NCI-H2029 treated with DMSO at 0.1 percent for 48 hours (cell line): ENCODE measurements around the gene CAMTA1.
"Not testable (repeated sequence)": the region's sequence is repeated elsewhere in the genome, so short reads cannot be mapped to it uniquely, and the experiment has no call there.

Experiments
- DNase-seq: peaks from one replicate; lab custom pipeline; 2025; lab: John Stamatoyannopoulos, UW

Gene CAMTA1

DNA sequence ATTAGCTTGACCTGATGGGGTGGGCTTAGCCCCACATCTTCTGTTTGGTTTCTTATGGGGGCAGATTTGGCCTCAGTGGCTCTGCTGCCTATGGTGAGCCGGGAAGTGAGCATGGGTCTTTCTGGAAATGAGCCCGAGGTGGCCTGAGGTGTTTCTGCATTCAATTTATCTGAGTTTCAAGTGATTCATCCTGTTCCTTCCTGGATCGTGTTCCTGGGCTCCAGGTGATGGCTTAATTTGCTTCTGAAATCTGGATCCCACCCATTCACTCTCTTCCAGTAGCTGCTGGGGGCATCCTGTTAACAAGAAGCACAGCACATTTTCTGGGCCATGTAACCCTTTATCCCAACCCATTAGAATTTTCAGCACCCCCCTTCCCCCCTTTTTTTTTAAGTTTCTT, 324.6 kb downstream of the CAMTA1 start:
- DNase-seq: no peak

DNA sequence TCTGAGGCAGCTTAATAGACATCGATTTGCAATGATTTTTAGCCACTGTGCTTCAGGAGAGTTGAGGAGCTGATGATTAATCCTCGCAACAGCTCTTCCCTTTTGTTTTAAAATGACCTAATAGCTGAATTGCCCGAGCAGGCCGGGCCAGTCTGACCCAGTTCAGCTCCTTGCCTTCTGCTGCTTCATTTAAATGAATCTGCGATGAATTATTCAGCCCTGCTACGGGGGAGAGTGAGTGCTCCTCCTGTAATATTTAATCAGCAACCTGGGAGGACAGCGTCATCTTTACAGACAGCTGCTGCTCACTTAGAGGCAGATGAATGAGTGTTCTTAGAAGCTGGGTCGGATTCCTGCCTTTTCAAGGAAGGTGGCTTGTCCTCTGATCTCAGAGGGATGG, 325.1 kb downstream of the CAMTA1 start:
- no peak for DNase-seq

DNA sequence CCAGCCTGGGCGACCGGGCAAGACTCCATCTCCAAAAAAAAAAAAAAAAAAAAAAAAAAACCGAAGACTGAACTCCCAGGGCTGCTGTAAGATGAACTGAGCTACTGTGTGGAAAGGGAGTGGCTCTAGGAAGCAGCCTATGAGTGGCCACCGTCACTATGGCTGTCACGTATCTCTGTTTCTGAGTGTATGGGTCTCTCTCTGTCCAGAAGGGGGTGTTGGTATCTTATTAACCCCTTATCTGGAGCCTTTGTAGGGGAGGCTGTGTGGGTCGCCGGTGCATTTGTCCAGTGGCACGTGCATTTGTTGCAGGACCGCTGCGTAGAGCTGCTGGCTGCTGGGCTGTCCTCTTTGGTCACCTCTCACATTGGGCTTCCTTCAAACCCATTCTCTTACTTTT, 326.6 kb downstream of the CAMTA1 start:
- DNase-seq: no peak

DNA sequence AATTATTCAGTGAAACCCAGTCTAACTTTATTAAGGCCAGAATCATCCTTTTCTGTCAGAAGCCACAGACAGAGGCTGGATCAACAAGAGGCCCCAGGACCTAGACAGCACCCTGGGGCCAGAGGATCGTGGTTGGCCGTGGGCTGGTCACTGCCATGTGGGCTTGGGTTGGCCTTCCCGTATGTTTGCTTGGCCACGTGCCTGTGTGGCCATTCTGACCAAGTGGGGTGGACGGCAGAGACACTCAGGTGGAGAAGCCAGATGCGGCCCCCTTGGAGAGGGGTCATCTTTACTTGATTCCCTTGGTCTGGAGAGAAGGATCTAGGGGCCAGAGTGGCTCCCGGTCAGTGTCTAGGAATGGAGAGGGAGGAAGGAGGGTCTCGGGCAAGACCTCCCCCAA, 327.9 kb downstream of the CAMTA1 start:
- DNase-seq: no peak

DNA sequence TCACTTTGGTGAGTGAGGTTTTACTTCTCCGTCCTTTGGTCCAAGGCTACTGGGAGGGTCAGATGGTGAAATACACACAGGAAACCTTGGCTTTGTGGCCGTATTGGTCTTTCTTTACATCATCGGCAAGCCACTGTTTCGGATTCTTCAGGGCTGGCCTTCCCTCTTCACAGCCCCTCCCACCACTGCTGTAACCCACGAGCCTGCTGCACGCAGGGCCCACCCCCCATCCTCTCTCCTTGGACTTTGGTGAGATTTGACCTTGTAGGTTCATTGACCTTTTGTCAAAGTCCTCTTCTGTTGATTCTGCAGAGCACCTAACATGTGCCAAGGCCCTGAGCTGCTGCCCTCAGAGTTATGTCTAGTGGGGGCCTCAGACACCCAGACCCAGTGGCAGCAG, 328.6 kb downstream of the CAMTA1 start:
- no peak for DNase-seq

DNA sequence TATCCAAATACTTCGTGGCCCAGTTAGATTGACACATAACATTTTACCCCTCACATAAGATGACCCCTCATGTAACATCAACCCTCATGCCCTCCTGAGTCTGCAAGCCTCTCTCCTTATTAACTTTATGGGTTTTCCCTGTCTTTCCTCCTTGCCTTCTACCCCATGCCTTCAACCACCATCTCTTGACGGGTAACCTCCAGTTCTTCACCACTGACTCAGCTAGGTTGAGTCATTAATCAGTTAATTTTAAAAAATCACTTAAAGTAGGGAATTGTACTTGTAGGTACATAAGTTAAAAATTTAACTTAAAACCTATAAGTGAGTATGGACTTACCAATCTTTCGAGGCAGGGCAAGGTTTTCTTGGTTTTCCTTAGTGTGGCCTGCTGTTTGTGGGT, 330.7 kb downstream of the CAMTA1 start:
- no peak for DNase-seq

DNA sequence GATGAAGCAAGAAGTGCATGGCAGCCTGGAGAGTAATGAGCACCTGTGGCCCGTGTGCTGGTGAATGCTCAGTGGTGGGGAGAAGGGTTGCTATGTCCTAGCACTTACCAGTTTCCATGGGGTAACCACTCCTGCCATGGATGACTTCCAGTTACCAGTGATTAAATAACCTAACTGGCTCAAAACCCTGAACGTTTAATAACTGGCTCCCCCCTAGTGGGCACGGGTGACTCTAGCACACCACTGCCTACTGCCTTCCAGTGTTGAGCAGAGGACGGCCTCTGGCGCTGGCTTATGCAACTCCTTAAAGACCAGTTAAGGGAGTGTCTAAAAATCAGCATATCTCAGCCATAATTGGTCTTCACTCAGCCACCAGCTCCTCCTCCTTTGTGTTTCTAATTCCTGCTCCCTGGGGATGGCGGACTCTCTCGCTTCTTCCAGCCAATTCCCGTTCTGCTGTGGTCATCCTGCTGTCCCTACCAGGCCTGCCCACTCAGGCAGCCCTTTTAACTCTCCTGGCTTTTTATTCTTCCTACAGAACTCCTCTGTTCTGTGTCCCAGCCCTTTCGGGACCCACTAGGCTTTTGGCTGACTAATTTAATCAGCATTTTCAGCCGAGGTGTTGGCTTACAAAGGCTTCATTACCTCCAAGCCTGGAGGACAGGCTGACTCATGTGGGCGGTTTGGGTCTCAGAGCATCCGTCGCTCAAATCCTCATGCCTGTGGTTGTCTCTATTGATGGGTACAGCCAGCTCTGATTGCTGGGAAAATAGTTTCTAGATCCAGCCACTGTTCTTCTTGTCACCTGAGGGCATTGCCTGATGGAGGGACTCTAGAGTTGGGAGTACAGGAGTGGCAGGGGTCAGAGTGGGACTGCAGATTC, 332.4 kb downstream of the CAMTA1 start:
- no peak for DNase-seq

DNA sequence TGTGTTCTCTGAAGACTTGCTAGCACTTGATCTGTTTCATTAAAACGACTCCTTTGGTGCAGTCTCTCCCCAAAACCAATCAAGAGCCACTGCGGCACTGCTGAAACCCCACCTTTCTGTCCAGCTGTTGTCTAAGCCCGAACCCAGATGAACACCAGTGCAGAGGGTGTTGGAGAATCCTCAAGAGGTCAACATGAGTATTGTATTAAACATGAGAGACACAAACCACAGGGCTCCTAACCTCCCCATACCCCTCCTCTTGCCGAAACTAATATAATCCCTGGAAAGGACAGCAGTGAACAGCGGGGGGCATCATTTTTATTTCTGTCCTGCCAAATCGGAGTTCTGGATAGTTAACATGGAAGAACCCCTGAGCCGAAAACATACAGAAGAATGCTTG, 333.9 kb downstream of the CAMTA1 start:
- DNase-seq: no peak

DNA sequence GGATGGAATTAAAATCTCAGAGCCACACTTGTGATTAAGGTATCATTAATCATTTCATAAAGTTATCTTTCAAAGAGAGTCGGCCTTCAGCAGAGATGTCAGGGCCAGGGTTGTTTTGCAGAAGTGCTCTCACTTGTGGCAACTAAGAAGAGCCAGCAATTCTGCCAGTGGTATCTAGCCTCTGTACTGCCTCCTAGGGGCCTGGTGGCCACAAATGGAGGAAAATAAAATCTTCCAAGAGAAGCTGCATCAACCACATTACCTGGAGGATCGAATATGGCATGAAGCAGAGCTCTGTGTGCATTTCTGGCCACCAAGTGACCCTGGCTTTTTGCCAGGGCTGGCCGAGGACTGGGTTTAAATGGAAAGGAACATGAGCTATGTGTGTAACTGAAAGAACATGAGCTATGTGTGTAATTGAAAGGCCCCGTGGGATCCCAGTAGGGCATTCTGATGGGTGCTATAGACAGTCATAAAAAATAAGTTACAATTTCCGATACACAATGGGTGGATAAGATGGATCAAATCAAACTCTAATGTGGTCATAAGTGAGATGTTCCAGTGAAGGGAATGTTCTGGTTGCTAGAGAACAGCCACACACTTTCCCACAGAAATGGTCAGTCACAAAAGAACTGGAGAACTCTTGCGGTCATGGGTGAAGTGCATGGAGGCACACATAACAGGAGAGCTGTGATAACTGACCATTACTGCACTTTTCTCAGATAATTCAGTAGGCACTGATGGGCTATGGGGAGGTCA, 335.8 kb downstream of the CAMTA1 start:
- no peak for DNase-seq

DNA sequence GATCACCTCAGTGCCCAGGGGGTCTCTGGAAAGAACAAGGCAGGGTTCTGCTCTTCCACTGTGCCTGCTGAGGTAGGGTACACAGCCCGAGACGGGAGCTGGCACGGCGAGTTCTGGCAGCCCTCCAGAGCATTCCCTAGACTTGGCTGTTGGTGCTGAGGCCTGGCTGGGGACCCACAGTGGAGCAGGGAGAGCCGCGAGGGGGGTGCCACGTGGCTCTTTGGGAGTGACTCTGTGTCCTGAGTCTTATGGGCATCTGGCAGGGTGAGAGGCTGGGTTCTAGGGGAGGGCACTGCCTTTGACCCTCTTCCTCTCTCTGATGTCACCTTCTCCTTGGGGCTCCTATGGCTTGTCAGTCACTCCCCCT, 336.4 kb downstream of the CAMTA1 start:
- DNase-seq: peak; percentile 12

DNA sequence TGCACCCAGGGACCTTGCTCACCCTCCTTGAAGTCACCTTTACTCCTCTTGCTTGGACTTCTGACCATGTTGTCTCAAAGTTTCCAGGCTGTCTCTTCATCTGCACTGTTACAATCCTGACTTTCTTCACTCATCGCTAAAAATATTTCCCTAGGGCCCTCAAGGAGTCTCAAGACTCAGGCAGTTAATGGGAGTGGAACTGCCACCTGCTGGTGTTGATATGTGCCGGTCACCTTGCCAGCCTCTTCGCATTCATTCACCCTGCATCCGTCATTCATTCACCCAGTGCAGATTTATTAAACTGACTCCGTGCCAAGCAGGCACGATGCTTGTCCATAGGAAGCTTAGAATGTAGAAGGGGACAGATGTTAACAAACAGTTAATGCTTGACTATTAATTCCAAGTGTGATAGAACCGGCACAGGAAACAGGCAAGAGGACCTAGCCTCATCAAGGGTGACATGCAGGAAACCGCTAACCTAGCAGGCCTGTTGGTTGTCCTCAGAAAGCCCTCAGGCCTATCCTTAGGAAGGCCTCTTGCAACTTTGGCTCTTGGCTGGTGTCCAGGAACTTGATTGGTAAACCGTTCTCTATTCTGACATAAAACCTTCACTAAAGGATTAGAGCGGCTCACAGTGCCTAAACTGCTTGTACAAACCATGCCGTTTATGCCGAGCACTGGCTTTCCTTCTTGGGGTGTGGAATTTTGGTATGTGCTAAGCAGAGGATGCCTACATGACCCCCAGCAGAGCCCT, 342.2 kb downstream of the CAMTA1 start:
- DNase-seq: no peak

DNA sequence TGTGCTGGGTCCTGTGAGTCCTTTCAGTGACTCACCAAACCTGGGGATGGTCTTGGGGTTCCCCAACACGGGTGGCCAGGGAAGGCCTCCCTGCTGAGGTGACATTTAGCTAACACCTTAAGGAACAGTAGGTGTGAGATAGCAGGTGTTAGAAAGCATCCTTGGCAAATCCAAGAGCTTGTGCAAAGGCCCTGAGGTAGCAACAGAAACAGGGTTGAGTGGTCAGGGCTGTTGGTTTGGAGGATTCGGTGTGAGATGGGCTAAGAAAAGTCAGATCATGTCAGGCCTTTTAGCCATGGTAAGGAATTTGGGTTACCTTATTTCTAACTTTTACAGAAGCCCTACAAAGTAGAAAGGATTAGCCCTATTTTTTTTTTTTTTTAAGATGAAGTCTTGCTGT, 343.0 kb downstream of the CAMTA1 start:
- no peak for DNase-seq

DNA sequence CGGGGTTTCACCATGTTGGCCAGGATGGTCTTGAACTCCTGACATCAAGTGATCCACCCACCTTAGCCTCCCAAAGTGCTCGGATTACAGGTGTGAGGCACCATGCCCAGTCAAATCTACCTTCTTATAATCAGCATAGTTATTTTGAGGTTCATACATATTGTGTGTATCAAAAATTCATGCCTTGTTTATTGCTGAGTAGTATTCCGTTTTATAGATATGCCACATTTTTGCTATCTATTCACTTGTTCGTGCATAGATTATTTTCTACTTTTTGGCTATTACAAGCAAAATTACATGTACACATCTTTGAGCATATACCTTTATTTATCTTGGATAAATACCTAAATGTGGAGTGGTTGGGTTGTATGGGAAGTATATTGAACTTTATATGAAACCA, 344.9 kb downstream of the CAMTA1 start:
- DNase-seq: no peak

DNA sequence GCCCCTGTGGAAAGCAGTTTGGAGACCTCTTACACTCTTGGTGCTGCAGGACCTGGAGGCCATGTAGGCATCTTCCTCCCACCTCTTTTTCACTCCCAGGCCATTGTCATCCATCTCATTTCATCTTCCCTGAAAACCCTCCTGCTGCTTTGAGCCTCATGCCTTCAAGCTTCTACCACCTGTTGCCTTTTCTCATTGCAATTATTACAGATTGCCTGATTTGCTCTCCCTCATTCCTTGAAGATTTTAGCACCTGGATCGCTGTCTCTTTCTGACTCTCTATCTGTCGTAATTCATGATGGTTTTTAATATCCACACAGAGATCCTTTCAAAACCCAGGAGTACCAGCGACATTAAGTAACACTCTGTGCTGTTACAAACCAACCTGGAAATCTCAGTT, 350.2 kb downstream of the CAMTA1 start:
- DNase-seq: no peak

DNA sequence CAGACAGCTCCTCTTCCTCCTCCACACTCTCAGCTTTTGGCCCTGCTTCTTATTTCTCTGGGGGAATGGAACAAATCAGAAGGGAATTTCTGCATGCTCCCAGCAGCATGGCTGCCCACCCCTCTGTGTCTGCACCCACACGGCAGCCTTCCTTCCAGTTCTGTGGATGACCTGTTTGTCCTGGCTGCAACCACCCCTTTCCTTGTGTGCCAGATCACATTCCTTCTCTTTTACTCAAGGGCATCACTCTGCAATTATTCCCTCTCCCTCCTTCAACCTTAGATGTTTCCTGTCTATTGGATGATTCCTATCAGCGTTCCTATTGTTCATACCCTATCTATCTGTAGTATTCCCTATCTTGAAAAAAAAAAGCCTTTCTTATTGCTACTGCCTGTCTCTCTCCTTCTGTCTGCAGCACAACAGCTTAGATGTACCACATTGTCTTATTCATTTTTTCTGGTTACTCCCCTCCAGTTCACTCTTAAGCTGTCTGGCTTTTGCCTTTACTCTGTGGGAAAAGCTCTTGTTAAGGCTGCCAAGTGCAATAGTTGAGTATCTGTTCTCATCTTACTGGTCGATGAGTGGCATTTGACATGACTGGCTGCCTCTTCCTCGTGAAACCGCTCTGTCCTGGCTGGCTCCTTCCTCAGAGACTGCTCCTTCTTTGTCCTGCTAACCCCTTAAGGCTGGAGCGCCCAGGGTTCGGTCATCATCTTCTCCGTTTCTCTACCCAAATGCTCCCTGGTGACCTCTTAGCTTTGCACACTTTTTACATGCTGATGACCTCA, 351.1 kb downstream of the CAMTA1 start:
- DNase-seq: no peak

DNA sequence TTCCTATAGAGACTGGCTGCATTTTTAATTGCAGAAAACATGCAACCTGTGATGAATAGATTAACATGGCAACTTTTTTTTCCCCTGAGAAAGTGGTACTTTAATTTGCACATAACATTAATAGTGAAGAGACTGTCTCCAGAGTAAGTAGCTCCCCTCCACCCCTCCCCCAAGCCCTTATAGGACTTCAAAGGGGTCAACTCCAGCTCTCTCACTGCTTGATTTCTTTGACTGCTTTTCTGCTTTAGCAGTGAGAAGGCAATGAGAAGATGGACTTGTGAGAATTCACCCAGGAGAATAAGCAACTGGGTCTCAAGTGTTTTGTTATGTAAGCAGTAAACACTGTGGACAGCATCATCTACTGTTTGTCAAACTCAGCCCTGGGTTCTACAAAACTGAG, 355.0 kb downstream of the CAMTA1 start:
- no peak for DNase-seq

DNA sequence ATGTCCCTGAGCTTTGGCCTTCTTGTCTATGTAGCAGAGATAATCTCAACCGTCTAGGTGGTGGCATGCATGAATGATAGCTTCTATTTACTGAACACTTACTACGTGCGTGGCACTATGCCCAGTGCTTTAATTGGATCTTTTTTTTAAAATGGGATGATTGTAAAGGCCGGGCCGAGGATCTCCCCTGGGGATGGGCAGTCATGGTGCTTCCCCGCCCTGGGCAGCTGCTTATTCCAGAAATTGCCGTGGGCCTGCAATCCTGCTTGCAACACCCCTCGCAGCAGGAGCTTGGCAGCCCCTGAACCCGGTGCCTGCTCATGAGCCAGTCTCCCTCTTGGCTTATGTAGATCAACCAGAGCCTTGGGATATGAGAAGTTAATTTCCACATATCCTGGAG, 360.7 kb downstream of the CAMTA1 start:
- no peak for DNase-seq

DNA sequence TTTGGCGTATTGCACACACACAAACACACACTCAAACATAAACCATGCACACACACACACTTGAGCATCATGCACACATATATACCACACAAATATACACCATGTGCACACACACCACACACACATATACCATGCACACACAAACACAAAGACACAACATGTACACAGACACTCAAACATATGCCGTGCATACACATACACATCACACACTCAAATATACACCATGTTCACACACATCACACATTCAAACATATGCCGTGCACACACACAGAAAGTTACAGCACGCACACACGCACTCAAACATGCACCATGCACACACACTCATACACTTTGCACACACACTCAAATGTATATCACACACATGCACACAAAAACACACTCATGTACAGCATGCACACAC, 361.5 kb downstream of the CAMTA1 start:
- no peak for DNase-seq

DNA sequence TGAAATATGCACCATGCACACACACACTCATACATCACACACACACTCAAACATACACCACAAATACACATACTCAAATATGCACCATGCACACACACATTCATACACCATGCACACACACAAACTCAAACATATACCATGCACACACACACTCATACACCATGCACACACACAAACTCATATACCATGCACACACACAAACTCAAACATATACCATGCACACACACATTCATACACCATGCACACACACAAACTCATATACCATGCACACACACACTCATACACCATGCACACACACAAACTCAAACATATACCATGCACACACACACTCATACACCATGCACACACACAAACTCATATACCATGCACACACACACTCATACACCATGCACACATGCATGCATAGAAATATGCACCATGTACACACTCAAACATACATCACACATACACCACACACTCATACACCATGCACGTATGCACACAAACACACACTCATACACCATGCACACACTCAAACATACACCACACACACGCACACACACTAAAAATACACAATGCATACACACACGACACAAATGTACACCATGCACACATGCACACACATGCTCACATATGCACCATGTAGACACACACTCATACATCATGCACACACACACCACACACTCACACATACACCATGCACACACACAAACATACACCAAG, 362.5 kb downstream of the CAMTA1 start:
- DNase-seq: not testable (repeated sequence)

DNA sequence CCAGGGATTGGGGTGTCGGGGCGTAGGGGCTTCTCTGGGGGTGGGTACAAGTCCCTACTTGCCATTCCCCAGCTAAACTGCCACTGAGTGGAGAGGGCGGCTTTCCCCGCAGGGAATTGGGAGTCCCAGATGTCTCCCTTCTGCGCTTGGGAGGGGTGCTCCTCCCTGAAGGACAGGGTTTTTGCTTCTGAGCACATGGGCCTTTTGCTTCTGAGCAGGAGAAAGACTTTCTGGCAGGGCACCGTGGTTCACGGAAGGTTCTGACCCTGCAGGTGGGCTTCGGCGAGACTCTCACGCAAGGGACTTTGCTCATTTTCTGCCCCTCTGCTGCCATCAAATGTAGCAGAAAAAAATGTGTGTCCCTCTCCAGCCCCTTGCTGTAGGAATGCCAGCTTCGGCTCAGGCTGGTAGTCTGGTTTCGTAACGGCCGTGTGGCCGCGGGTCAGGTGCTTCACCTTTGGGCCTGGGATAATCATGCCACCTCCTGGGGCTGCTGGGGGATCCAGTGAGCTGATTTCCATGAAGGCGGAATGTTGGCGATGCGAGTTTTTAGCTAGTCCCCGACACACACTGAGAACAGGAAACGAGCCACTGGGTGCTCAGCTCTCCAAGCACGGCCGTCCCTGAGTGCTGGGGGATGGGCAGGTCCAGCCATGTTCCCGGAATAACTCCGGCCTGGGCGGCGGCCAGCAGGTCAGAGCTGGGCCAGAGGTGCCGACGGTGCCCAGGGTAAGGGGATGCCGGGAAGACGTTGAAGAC, 364.0 kb downstream of the CAMTA1 start:
- no peak for DNase-seq
